SK-N-SH treated with all-trans-retinoic acid at 6 μM for 48 hours (cell line): ENCODE measurements around the gene ASCC3.
"Not testable (repeated sequence)": the region's sequence is repeated elsewhere in the genome, so short reads cannot be mapped to it uniquely, and the experiment has no call there.

Experiments used
- ATAC-seq: fragments of 200-7000 bp; cut with Tn5 transposase; 3 replicates; pipeline ENCODE4 v1.9.1; 2020; ENCODE audit warnings: mild to moderate bottlenecking, moderate library complexity
- ARNTL ChIP-seq: fragments of 450-650 bp; formaldehyde crosslinking; IDR thresholded peaks from 2 replicates; pipeline ENCODE4 v1.5.0; 2020; ENCODE audit warnings: low read depth, mild to moderate bottlenecking, moderate library complexity, borderline replicate concordance
- CSDC2 ChIP-seq: fragments of 250-450 bp; sonication (Bioruptor Pico); IDR thresholded peaks from 2 replicates; pipeline ENCODE4 v1.5.0; 2020; ENCODE audit warnings: mild to moderate bottlenecking, moderate library complexity
- CSRNP3 ChIP-seq: fragments of 250-450 bp; sonication (Bioruptor Pico); IDR thresholded peaks from 2 replicates; pipeline ENCODE4 v1.5.1; 2021; ENCODE audit warnings: mild to moderate bottlenecking, moderate library complexity
- ESRRG ChIP-seq: fragments of 250-450 bp; sonication (Bioruptor Pico); IDR thresholded peaks from 2 replicates; pipeline ENCODE4 v1.6.1; 2021; ENCODE audit warnings: mild to moderate bottlenecking
- GLIS3 ChIP-seq: fragments of 250-450 bp; sonication (Bioruptor Pico); IDR thresholded peaks from 2 replicates; pipeline ENCODE4 v1.5.0; 2020; ENCODE audit warnings: mild to moderate bottlenecking, moderate library complexity
- ISL1 ChIP-seq: fragments of 250-450 bp; sonication (Bioruptor Pico); IDR thresholded peaks from 2 replicates; pipeline ENCODE4 v2.1.2; 2022; ENCODE audit warnings: mild to moderate bottlenecking, moderate library complexity
- OSR1 ChIP-seq: fragments of 250-450 bp; sonication (Bioruptor Pico); IDR thresholded peaks from 2 replicates; pipeline ENCODE4 v1.8.0; 2022; ENCODE audit warnings: moderate library complexity, mild to moderate bottlenecking, inconsistent platforms
- PATZ1 ChIP-seq: fragments of 250-450 bp; sonication (Bioruptor Pico); IDR thresholded peaks from 2 replicates; pipeline ENCODE4 v1.8.0; 2020; ENCODE audit warnings: mild to moderate bottlenecking, moderate library complexity, borderline replicate concordance
- PPARA ChIP-seq: fragments of 250-450 bp; sonication (Bioruptor Pico); IDR thresholded peaks from 2 replicates; pipeline ENCODE4 v1.5.0; 2020; ENCODE audit warnings: mild to moderate bottlenecking, borderline replicate concordance
- RARB ChIP-seq: fragments of 250-450 bp; sonication (Bioruptor Pico); IDR thresholded peaks from 2 replicates; pipeline ENCODE4 v1.8.0; 2021; ENCODE audit warnings: mild to moderate bottlenecking, moderate library complexity
- SNAI2 ChIP-seq: fragments of 250-450 bp; sonication (Bioruptor Pico); IDR thresholded peaks from 2 replicates; pipeline ENCODE4 v1.5.0; 2020; ENCODE audit warnings: mild to moderate bottlenecking, moderate library complexity
- TCF4 ChIP-seq: fragments of 250-450 bp; sonication (Bioruptor Pico); IDR thresholded peaks from 2 replicates; pipeline ENCODE4 v1.8.0; 2021; ENCODE audit warnings: mild to moderate bottlenecking, moderate library complexity, borderline replicate concordance
- ZC3H10 ChIP-seq: fragments of 250-450 bp; sonication (Bioruptor Pico); IDR thresholded peaks from 2 replicates; pipeline ENCODE4 v1.5.1; 2021; ENCODE audit warnings: mild to moderate bottlenecking, moderate library complexity
- ZFP3 ChIP-seq: fragments of 250-450 bp; sonication (Bioruptor Pico); IDR thresholded peaks from 2 replicates; pipeline ENCODE4 v1.5.0; 2020; ENCODE audit warnings: mild to moderate bottlenecking, moderate library complexity
- ZFP30 ChIP-seq: fragments of 450-650 bp; formaldehyde crosslinking; IDR thresholded peaks from 2 replicates; pipeline ENCODE4 v1.5.0; 2022; ENCODE audit warnings: mild to moderate bottlenecking, moderate library complexity
- ZNF565 ChIP-seq: fragments of 450-650 bp; formaldehyde crosslinking; conservative IDR thresholded peaks from 2 replicates; pipeline ENCODE4 v1.5.0; 2020; ENCODE audit warnings: low read depth, mild to moderate bottlenecking, moderate library complexity
- ZNF70 ChIP-seq: fragments of 450-650 bp; formaldehyde crosslinking; IDR thresholded peaks from 2 replicates; pipeline ENCODE4 v1.5.0; 2020; ENCODE audit warnings: mild to moderate bottlenecking, moderate library complexity
- ZNF8 ChIP-seq: fragments of 450-650 bp; formaldehyde crosslinking; IDR thresholded peaks from 2 replicates; pipeline ENCODE4 v1.5.0; 2020; ENCODE audit warnings: mild to moderate bottlenecking, moderate library complexity
- TF ChIP-seq, protein P1 (sequence below): fragments of 250-450 bp; sonication (Bioruptor Pico); IDR thresholded peaks from 2 replicates; pipeline ENCODE4 v1.5.1; 2020; ENCODE audit warnings: low read depth, mild to moderate bottlenecking, moderate library complexity
- TF ChIP-seq, protein P2 (sequence below): fragments of 250-450 bp; sonication (Bioruptor Pico); IDR thresholded peaks from 2 replicates; pipeline ENCODE4 v1.8.0; 2021; ENCODE audit warnings: low read depth, mild to moderate bottlenecking, moderate library complexity, borderline replicate concordance
- TF ChIP-seq, protein P3 (sequence below): fragments of 250-450 bp; sonication (Bioruptor Pico); IDR thresholded peaks from 2 replicates; pipeline ENCODE4 v1.5.0; 2020; ENCODE audit warnings: mild to moderate bottlenecking, moderate library complexity

ASCC3 gene

DNA sequence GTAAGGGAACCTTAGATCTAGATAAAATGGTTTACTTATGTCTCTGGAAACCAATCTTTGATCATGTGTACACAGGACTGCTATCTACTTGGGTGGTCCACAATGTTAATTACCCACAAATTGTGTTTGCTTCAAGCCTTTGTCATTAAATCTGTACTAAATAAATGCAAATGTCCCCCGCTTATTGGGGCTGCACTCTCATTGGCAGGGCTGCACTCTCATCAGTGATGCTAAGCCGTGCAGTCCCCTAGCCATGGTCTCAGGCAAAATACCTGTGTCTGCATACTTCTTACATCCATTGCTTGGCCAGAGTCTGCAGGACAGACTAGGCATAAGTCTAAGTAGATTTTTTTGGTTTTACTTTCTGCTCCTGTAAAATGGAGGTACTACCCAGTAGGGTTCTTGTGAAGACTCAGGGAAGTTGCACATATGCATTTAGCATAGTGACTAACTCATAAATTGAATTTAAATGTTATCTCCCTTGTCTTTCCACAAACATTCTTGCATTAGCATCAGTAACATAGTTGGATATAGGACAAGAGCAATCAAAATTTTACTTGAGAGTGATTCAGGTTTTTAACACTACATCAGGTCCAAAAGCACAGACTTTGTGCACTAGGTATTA is 117.4 kb downstream of the ASCC3 start:
- no peak for ATAC-seq
- TF ChIP-seq CSRNP3 (CRISPR knock-in tag) = no peak
- no peak for TF ChIP-seq ZNF70 (CRISPR knock-in tag)
- no peak for TF ChIP-seq ARNTL
- no peak for TF ChIP-seq SNAI2 (CRISPR knock-in tag)
- TF ChIP-seq ZC3H10 (CRISPR knock-in tag) = no peak
- TF ChIP-seq ZNF8 (CRISPR knock-in tag) = no peak
- TF ChIP-seq RARB (CRISPR knock-in tag) = no peak
- no peak for TF ChIP-seq PPARA
- TF ChIP-seq ZFP30 (CRISPR knock-in tag) = no peak
- TF ChIP-seq, protein P1, sequence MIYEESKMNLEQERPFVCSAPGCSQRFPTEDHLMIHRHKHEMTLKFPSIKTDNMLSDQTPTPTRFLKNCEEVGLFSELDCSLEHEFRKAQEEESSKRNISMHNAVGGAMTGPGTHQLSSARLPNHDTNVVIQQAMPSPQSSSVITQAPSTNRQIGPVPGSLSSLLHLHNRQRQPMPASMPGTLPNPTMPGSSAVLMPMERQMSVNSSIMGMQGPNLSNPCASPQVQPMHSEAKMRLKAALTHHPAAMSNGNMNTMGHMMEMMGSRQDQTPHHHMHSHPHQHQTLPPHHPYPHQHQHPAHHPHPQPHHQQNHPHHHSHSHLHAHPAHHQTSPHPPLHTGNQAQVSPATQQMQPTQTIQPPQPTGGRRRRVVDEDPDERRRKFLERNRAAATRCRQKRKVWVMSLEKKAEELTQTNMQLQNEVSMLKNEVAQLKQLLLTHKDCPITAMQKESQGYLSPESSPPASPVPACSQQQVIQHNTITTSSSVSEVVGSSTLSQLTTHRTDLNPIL (CRISPR knock-in tag) = no peak
- TF ChIP-seq CSDC2 (CRISPR knock-in tag) = no peak
- TF ChIP-seq, protein P2, sequence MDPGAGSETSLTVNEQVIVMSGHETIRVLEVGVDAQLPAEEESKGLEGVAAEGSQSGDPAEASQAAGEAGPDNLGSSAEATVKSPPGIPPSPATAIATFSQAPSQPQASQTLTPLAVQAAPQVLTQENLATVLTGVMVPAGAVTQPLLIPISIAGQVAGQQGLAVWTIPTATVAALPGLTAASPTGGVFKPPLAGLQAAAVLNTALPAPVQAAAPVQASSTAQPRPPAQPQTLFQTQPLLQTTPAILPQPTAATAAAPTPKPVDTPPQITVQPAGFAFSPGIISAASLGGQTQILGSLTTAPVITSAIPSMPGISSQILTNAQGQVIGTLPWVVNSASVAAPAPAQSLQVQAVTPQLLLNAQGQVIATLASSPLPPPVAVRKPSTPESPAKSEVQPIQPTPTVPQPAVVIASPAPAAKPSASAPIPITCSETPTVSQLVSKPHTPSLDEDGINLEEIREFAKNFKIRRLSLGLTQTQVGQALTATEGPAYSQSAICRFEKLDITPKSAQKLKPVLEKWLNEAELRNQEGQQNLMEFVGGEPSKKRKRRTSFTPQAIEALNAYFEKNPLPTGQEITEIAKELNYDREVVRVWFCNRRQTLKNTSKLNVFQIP (CRISPR knock-in tag) = no peak
- TF ChIP-seq ESRRG (CRISPR knock-in tag) = no peak
- no peak for TF ChIP-seq ZNF565 (CRISPR knock-in tag)
- no peak for TF ChIP-seq GLIS3
- no peak for TF ChIP-seq ISL1 (CRISPR knock-in tag)
- TF ChIP-seq PATZ1 (CRISPR knock-in tag) = no peak
- TF ChIP-seq TCF4 = no peak

DNA sequence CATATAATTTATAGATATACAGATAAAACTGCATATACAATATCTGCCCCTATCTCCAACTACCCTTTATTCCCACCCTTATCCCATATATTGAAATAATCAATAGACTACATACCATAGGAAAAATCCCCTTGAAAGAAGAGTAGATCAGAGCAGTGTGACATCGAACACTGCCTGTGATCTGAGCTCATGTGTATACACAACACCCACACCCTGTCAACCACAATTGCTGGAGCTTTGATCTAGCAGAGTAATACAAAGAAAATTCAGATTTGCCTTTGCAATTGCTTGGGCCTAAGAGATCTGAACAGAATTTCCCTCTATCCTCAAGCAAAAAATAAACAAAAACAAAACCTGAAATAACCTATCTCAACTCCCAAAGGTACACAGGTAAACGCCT is 119.3 kb downstream of the ASCC3 start:
- TF ChIP-seq ZNF8 (CRISPR knock-in tag) (no peak), PATZ1 (CRISPR knock-in tag) (no peak), ZFP30 (CRISPR knock-in tag) (no peak)
- TF ChIP-seq, protein P2 (CRISPR knock-in tag) = no peak

DNA sequence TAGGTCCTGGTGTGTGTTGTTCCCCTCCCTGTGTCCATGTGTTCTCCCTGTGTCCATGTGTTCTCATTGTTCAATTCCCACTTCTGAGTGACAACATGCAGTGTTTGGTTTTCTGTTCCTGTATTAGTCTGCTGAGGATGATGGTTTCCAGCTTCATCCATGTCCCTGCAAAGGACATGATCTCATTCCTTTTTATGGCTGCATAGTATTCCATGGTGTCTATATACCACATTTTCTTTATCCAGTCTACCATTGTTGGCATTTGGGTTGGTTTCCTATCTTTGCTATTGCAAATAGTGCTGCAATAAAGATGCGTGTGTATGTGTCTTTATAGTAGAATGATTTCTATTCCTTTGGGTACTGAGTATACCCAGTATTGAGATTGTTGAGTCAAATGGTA is 122.7 kb downstream of the ASCC3 start:
- ATAC-seq = not testable (repeated sequence)

More for the DNA sequence above, 119.3 kb downstream of the ASCC3 start:
- no peak for ATAC-seq

- ATAC-seq = no peak
- TF ChIP-seq RARB (CRISPR knock-in tag) (no peak), CSDC2 (CRISPR knock-in tag) (no peak), OSR1 (CRISPR knock-in tag) (no peak), ZNF70 (CRISPR knock-in tag) (no peak), ZC3H10 (CRISPR knock-in tag) (no peak), GLIS3 (no peak), ISL1 (CRISPR knock-in tag) (no peak), ESRRG (CRISPR knock-in tag) (no peak), ZFP3 (no peak), TCF4 (no peak), SNAI2 (CRISPR knock-in tag) (no peak), ZNF8 (CRISPR knock-in tag) (no peak), PPARA (no peak)
- TF ChIP-seq, protein P3, sequence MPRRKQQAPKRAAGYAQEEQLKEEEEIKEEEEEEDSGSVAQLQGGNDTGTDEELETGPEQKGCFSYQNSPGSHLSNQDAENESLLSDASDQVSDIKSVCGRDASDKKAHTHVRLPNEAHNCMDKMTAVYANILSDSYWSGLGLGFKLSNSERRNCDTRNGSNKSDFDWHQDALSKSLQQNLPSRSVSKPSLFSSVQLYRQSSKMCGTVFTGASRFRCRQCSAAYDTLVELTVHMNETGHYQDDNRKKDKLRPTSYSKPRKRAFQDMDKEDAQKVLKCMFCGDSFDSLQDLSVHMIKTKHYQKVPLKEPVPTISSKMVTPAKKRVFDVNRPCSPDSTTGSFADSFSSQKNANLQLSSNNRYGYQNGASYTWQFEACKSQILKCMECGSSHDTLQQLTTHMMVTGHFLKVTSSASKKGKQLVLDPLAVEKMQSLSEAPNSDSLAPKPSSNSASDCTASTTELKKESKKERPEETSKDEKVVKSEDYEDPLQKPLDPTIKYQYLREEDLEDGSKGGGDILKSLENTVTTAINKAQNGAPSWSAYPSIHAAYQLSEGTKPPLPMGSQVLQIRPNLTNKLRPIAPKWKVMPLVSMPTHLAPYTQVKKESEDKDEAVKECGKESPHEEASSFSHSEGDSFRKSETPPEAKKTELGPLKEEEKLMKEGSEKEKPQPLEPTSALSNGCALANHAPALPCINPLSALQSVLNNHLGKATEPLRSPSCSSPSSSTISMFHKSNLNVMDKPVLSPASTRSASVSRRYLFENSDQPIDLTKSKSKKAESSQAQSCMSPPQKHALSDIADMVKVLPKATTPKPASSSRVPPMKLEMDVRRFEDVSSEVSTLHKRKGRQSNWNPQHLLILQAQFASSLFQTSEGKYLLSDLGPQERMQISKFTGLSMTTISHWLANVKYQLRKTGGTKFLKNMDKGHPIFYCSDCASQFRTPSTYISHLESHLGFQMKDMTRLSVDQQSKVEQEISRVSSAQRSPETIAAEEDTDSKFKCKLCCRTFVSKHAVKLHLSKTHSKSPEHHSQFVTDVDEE (CRISPR knock-in tag) = no peak
- TF ChIP-seq, protein P1 (CRISPR knock-in tag) = no peak
These were observed 127.7 kb downstream of the ASCC3 start for GRCh38 chr6:100753421-100753820.
